ENCODE measurements around the gene LCLAT1.

DNA sequence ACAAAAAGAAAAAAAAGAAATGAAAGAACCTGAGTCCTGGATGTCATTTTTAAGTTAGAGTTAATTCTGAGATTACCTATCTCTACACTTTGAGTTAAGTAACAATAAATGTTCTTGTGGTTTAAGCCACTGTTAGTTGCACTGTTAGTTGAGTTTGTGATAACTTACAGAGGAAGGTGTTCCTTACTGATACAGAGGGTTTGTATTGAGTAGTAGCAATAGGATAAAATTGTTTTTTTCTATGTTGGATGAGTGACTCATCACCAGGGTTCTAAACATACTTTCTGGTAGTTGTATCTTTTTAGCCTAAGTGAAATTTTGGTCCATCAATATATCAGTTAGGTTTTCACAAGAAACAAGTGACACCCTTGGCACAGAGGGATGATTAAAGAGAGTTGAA lies 4.0 kb upstream of the LCLAT1 start:
- TF ChIP-seq, protein P1, sequence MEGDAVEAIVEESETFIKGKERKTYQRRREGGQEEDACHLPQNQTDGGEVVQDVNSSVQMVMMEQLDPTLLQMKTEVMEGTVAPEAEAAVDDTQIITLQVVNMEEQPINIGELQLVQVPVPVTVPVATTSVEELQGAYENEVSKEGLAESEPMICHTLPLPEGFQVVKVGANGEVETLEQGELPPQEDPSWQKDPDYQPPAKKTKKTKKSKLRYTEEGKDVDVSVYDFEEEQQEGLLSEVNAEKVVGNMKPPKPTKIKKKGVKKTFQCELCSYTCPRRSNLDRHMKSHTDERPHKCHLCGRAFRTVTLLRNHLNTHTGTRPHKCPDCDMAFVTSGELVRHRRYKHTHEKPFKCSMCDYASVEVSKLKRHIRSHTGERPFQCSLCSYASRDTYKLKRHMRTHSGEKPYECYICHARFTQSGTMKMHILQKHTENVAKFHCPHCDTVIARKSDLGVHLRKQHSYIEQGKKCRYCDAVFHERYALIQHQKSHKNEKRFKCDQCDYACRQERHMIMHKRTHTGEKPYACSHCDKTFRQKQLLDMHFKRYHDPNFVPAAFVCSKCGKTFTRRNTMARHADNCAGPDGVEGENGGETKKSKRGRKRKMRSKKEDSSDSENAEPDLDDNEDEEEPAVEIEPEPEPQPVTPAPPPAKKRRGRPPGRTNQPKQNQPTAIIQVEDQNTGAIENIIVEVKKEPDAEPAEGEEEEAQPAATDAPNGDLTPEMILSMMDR (IDR thresholded peaks at IDR 0.05; ENCODE audit: low read depth, low read length, poor library complexity, severe bottlenecking): no peak
- TF ChIP-seq EZH2phosphoT487 (IDR thresholded peaks at IDR 0.05; ENCODE audit: borderline replicate concordance, low read length): no peak

Measured in DOHH2 (cell line).